ENCODE results near the gene ABCC10.
"Not testable (repeated sequence)": the region's sequence is repeated elsewhere in the genome, so short reads cannot be mapped to it uniquely, and the experiment has no call there.

ABCC10 gene

GRCh38 chr6:43450699-43451131 is 23.4 kb downstream of the ABCC10 start:
- Histone ChIP-seq H3K9ac (ENCODE audit: low read length) (no peak overlapping the region), H3K4me1 (ENCODE audit: control insufficient read depth, insufficient read depth, low read length) (peaks cover 2% of the 10 kb centered on the region), H3K36me3 (ENCODE audit: control insufficient read depth, insufficient read depth, low read length, severe bottlenecking) (peaks cover 61% of the 10 kb centered on the region), H3K4me3 (ENCODE audit: low read length) (no peak overlapping the region), H3K9me3 (ENCODE audit: control insufficient read depth, low read length) (no peaks in the 10 kb centered on the region), H3K27me3 (replicated peaks; ENCODE audit: control insufficient read depth, insufficient read depth, low read length) (peaks cover 1% of the 10 kb centered on the region)
- DNase-seq (ENCODE audit: low read depth) = no peak

GRCh38 chr6:43451348-43451747 is 24.0 kb downstream of the ABCC10 start:
- Histone ChIP-seq H3K4me1 (ENCODE audit: control insufficient read depth, insufficient read depth, low read length) (peaks cover 3% of the 10 kb centered on the region), H3K9me3 (ENCODE audit: control insufficient read depth, low read length) (no peaks in the 10 kb centered on the region), H3K36me3 (ENCODE audit: control insufficient read depth, insufficient read depth, low read length, severe bottlenecking) (peaks cover 55% of the 10 kb centered on the region), H3K4me3 (ENCODE audit: low read length) (no peak overlapping the region), H3K9ac (ENCODE audit: low read length) (no peak overlapping the region), H3K27me3 (replicated peaks; ENCODE audit: control insufficient read depth, insufficient read depth, low read length) (peaks cover 8% of the 10 kb centered on the region)
- no peak for DNase-seq (ENCODE audit: low read depth)

- Histone ChIP-seq H3K4me1 (ENCODE audit: control insufficient read depth, insufficient read depth, low read length) (peaks cover 3% of the 10 kb centered on the region), H3K9ac (ENCODE audit: low read length) (no peak overlapping the region), H3K4me3 (ENCODE audit: low read length) (no peak overlapping the region), H3K9me3 (ENCODE audit: control insufficient read depth, low read length) (no peaks in the 10 kb centered on the region), H3K27me3 (replicated peaks; ENCODE audit: control insufficient read depth, insufficient read depth, low read length) (peaks cover 11% of the 10 kb centered on the region), H3K36me3 (ENCODE audit: control insufficient read depth, insufficient read depth, low read length, severe bottlenecking) (peaks cover 53% of the 10 kb centered on the region)
- no peak for DNase-seq (ENCODE audit: low read depth)
These were observed 24.6 kb downstream of the ABCC10 start for GRCh38 chr6:43451939-43452338.

- no peak for DNase-seq (ENCODE audit: low read depth)
- peaks cover 11% of the 10 kb centered on the region for H3K27me3 ChIP-seq (replicated peaks; ENCODE audit: control insufficient read depth, insufficient read depth, low read length)
These were observed 25.6 kb downstream of the ABCC10 start for GRCh38 chr6:43452896-43453295.

GRCh38 chr6:43453831-43454230 is 26.5 kb downstream of the ABCC10 start:
- H3K36me3 ChIP-seq (ENCODE audit: control insufficient read depth, insufficient read depth, low read length, severe bottlenecking) = peaks cover 34% of the 10 kb centered on the region
- no peak for DNase-seq (ENCODE audit: low read depth)
- H3K27me3 ChIP-seq (replicated peaks; ENCODE audit: control insufficient read depth, insufficient read depth, low read length) = peaks cover 11% of the 10 kb centered on the region
- H3K4me3 ChIP-seq (ENCODE audit: low read length) = no peak overlapping the region
- H3K4me1 ChIP-seq (ENCODE audit: control insufficient read depth, insufficient read depth, low read length) = peaks cover 3% of the 10 kb centered on the region
- H3K9me3 ChIP-seq (ENCODE audit: control insufficient read depth, low read length) = no peaks in the 10 kb centered on the region
- no peak overlapping the region for H3K9ac ChIP-seq (ENCODE audit: low read length)

More at GRCh38 chr6:43452896-43453295, 25.6 kb downstream of the ABCC10 start:
- peaks cover 43% of the 10 kb centered on the region for H3K36me3 ChIP-seq (ENCODE audit: control insufficient read depth, insufficient read depth, low read length, severe bottlenecking)
- no peaks in the 10 kb centered on the region for H3K9me3 ChIP-seq (ENCODE audit: control insufficient read depth, low read length)
- H3K4me3 ChIP-seq (ENCODE audit: low read length) = no peak overlapping the region
- H3K4me1 ChIP-seq (ENCODE audit: control insufficient read depth, insufficient read depth, low read length) = peaks cover 3% of the 10 kb centered on the region
- no peak overlapping the region for H3K9ac ChIP-seq (ENCODE audit: low read length)

- Histone ChIP-seq H3K36me3 (ENCODE audit: control insufficient read depth, insufficient read depth, low read length, severe bottlenecking) (peaks cover 29% of the 10 kb centered on the region), H3K9ac (ENCODE audit: low read length) (no peak overlapping the region), H3K27me3 (replicated peaks; ENCODE audit: control insufficient read depth, insufficient read depth, low read length) (peaks cover 11% of the 10 kb centered on the region), H3K4me3 (ENCODE audit: low read length) (no peak overlapping the region), H3K9me3 (ENCODE audit: control insufficient read depth, low read length) (no peaks in the 10 kb centered on the region), H3K4me1 (ENCODE audit: control insufficient read depth, insufficient read depth, low read length) (peaks cover 3% of the 10 kb centered on the region)
- no peak for DNase-seq (ENCODE audit: low read depth)
These were observed 27.0 kb downstream of the ABCC10 start for GRCh38 chr6:43454290-43454695.

- peak overlapping the region; percentile 68 for H3K4me3 ChIP-seq (ENCODE audit: low read length)
- H3K4me1 ChIP-seq (ENCODE audit: control insufficient read depth, insufficient read depth, low read length) = peaks cover 3% of the 10 kb centered on the region
- DNase-seq (ENCODE audit: low read depth) = peak; percentile 94
- no peak overlapping the region for H3K9ac ChIP-seq (ENCODE audit: low read length)
- H3K36me3 ChIP-seq (ENCODE audit: control insufficient read depth, insufficient read depth, low read length, severe bottlenecking) = peaks cover 23% of the 10 kb centered on the region
- peaks cover 2% of the 10 kb centered on the region for H3K9me3 ChIP-seq (ENCODE audit: control insufficient read depth, low read length)
- H3K27me3 ChIP-seq (replicated peaks; ENCODE audit: control insufficient read depth, insufficient read depth, low read length) = peaks cover 14% of the 10 kb centered on the region
These were observed 27.6 kb downstream of the ABCC10 start for GRCh38 chr6:43454696-43455530.

GRCh38 chr6:43455531-43456428 is 28.4 kb downstream of the ABCC10 start, which contains the start of gene DLK2:
DLK2 (minus strand) TSS chr6:43455548; CDS start chr6:43454825, 723 bp downstream.
- DNase-seq (ENCODE audit: low read depth) = peak; percentile 53
- Histone ChIP-seq H3K4me1 (ENCODE audit: control insufficient read depth, insufficient read depth, low read length) (peaks cover 3% of the 10 kb centered on the region), H3K27me3 (replicated peaks; ENCODE audit: control insufficient read depth, insufficient read depth, low read length) (peaks cover 14% of the 10 kb centered on the region), H3K9me3 (ENCODE audit: control insufficient read depth, low read length) (peaks cover 5% of the 10 kb centered on the region), H3K4me3 (ENCODE audit: low read length) (peak within 1 kb of the TSS; percentile 68), H3K9ac (ENCODE audit: low read length) (no peak within 1 kb of the TSS), H3K36me3 (ENCODE audit: control insufficient read depth, insufficient read depth, low read length, severe bottlenecking) (peaks cover 14% of the 10 kb centered on the region)

GRCh38 chr6:43457643-43458042 is 30.3 kb downstream of the ABCC10 start:
- Histone ChIP-seq H3K27me3 (replicated peaks; ENCODE audit: control insufficient read depth, insufficient read depth, low read length) (peaks cover 25% of the 10 kb centered on the region), H3K9me3 (ENCODE audit: control insufficient read depth, low read length) (peaks cover 5% of the 10 kb centered on the region), H3K4me3 (ENCODE audit: low read length) (no peak overlapping the region), H3K4me1 (ENCODE audit: control insufficient read depth, insufficient read depth, low read length) (peaks cover 3% of the 10 kb centered on the region), H3K36me3 (ENCODE audit: control insufficient read depth, insufficient read depth, low read length, severe bottlenecking) (no peaks in the 10 kb centered on the region), H3K9ac (ENCODE audit: low read length) (no peak overlapping the region)
- DNase-seq (ENCODE audit: low read depth) = no peak

- not testable (repeated sequence) for H3K9me3 ChIP-seq (ENCODE audit: control insufficient read depth, low read length); H3K4me1 ChIP-seq (ENCODE audit: control insufficient read depth, insufficient read depth, low read length); DNase-seq (ENCODE audit: low read depth); H3K9ac ChIP-seq (ENCODE audit: low read length); H3K4me3 ChIP-seq (ENCODE audit: low read length); H3K36me3 ChIP-seq (ENCODE audit: control insufficient read depth, insufficient read depth, low read length, severe bottlenecking)
- H3K27me3 ChIP-seq (replicated peaks; ENCODE audit: control insufficient read depth, insufficient read depth, low read length) = peaks cover 28% of the 10 kb centered on the region
These were observed 30.8 kb downstream of the ABCC10 start for GRCh38 chr6:43458154-43458553.

GRCh38 chr6:43459535-43459934 is 32.2 kb downstream of the ABCC10 start:
- no peak overlapping the region for H3K9ac ChIP-seq (ENCODE audit: low read length)
- no peaks in the 10 kb centered on the region for H3K36me3 ChIP-seq (ENCODE audit: control insufficient read depth, insufficient read depth, low read length, severe bottlenecking)
- H3K27me3 ChIP-seq (replicated peaks; ENCODE audit: control insufficient read depth, insufficient read depth, low read length) = peaks cover 31% of the 10 kb centered on the region

More at GRCh38 chr6:43459535-43459934, 32.2 kb downstream of the ABCC10 start:
- DNase-seq (ENCODE audit: low read depth) = no peak
- Histone ChIP-seq H3K4me3 (ENCODE audit: low read length) (no peak overlapping the region), H3K4me1 (ENCODE audit: control insufficient read depth, insufficient read depth, low read length) (peaks cover 3% of the 10 kb centered on the region), H3K9me3 (ENCODE audit: control insufficient read depth, low read length) (peaks cover 5% of the 10 kb centered on the region)

Data from adipocyte (in vitro differentiated cells).